Measurements from ENCODE around the gene EID2.

Gene EID2

GRCh38 chr19:39539165-39539517, 820 bp downstream of the EID2 start:
- Histone ChIP-seq H2BK120ac (ENCODE audit: low read depth, low read length) (no peak overlapping the region), H2BK5ac (ENCODE audit: low read length) (peak overlapping the region; percentile 94), H3K4ac (ENCODE audit: low read length) (no peak overlapping the region), H2BK12ac (ENCODE audit: low read length) (no peak overlapping the region), H2AFZ (ENCODE audit: low read length) (peak overlapping the region; percentile 93), H4K91ac (ENCODE audit: low read depth, low read length, poor library complexity) (no peak overlapping the region), H3K27ac (replicated peaks; ENCODE audit: low read length) (peak overlapping the region; percentile 92), H3K18ac (ENCODE audit: low read length) (peak overlapping the region; percentile 99), H3K9me3 (replicated peaks in 1 of 2; ENCODE audit: control insufficient read depth in 2 of 2, insufficient read depth in 1 of 2, low read depth in 1 of 2, low read length in 2 of 2) (peaks cover 0 to 2% of the 10 kb centered on the region in 2 donors), H3K79me1 (ENCODE audit: low read depth, low read length) (peaks cover 1% of the 10 kb centered on the region), H3K4me2 (ENCODE audit: insufficient read depth, low read length, poor library complexity, severe bottlenecking) (peak overlapping the region; percentile 84), H3K14ac (ENCODE audit: low read length) (no peak overlapping the region), H3K9ac (ENCODE audit: low read depth, low read length, poor library complexity) (peak overlapping the region; percentile 97), H2AK5ac (ENCODE audit: low read depth, low read length) (no peak overlapping the region), H3K23ac (ENCODE audit: low read depth, low read length, poor library complexity) (no peak overlapping the region), H2BK15ac (ENCODE audit: low read length) (peak overlapping the region; percentile 38), H3K27me3 (ENCODE audit: control insufficient read depth in 3 of 3, insufficient read depth in 3 of 3, low read depth in 1 of 3, low read length in 3 of 3) (no peaks in the 10 kb centered on the region), H3K4me3 (ENCODE audit: low read length in 2 of 2) (peak overlapping the region; percentile 73 to 100), H3K4me1 (ENCODE audit: control insufficient read depth in 2 of 2, insufficient read depth in 1 of 2, low read depth in 1 of 2, low read length in 2 of 2) (peaks cover 5 to 13% of the 10 kb centered on the region in 2 donors), H4K8ac (ENCODE audit: low read depth, low read length) (no peak overlapping the region), H3K36me3 (replicated peaks in 1 of 2; ENCODE audit: control insufficient read depth in 2 of 2, insufficient read depth in 2 of 2, low read length in 2 of 2) (no peaks in the 10 kb centered on the region)
- no peak for DNase-seq (ENCODE audit: low spot score)
- no CpG with 5 or more reads among the region's 10 CpGs for WGBS, 2 donors (ENCODE audit: extremely low coverage in 2 of 2, insufficient read length in 2 of 2, insufficient replicate concordance in 1 of 2)

- DNase-seq (ENCODE audit: low spot score), result no peak
- Histone ChIP-seq H3K4me3 (ENCODE audit: low read length in 2 of 2) (no peak overlapping the region), H4K91ac (ENCODE audit: low read depth, low read length, poor library complexity) (no peak overlapping the region), H3K9me3 (replicated peaks in 1 of 2; ENCODE audit: control insufficient read depth in 2 of 2, insufficient read depth in 1 of 2, low read depth in 1 of 2, low read length in 2 of 2) (peaks cover 0 to 4% of the 10 kb centered on the region in 2 donors), H2BK12ac (ENCODE audit: low read length) (no peak overlapping the region), H2BK120ac (ENCODE audit: low read depth, low read length) (no peak overlapping the region), H3K18ac (ENCODE audit: low read length) (no peak overlapping the region), H2BK15ac (ENCODE audit: low read length) (no peak overlapping the region), H2AFZ (ENCODE audit: low read length) (no peak overlapping the region), H2AK5ac (ENCODE audit: low read depth, low read length) (no peak overlapping the region), H3K27me3 (ENCODE audit: control insufficient read depth in 3 of 3, insufficient read depth in 3 of 3, low read depth in 1 of 3, low read length in 3 of 3) (no peaks in the 10 kb centered on the region), H4K8ac (ENCODE audit: low read depth, low read length) (no peak overlapping the region), H3K4me2 (ENCODE audit: insufficient read depth, low read length, poor library complexity, severe bottlenecking) (no peak overlapping the region), H3K36me3 (replicated peaks in 1 of 2; ENCODE audit: control insufficient read depth in 2 of 2, insufficient read depth in 2 of 2, low read length in 2 of 2) (peaks cover 0 to 15% of the 10 kb centered on the region in 2 donors), H3K23ac (ENCODE audit: low read depth, low read length, poor library complexity) (no peak overlapping the region), H3K79me1 (ENCODE audit: low read depth, low read length) (peaks cover 3% of the 10 kb centered on the region), H3K4ac (ENCODE audit: low read length) (no peak overlapping the region), H3K14ac (ENCODE audit: low read length) (no peak overlapping the region), H3K9ac (ENCODE audit: low read depth, low read length, poor library complexity) (no peak overlapping the region), H3K4me1 (ENCODE audit: control insufficient read depth in 2 of 2, insufficient read depth in 1 of 2, low read depth in 1 of 2, low read length in 2 of 2) (peaks cover 0 to 4% of the 10 kb centered on the region in 2 donors), H2BK5ac (ENCODE audit: low read length) (no peak overlapping the region), H3K27ac (replicated peaks; ENCODE audit: low read length) (no peak overlapping the region)
- no CpG with 5 or more reads among the region's 3 CpGs for WGBS, 2 donors (ENCODE audit: extremely low coverage in 2 of 2, insufficient read length in 2 of 2, insufficient replicate concordance in 1 of 2)
Observed at GRCh38 chr19:39533791-39534190, 6.2 kb downstream of the EID2 start.

GRCh38 chr19:39533003-39533512, 6.9 kb downstream of the EID2 start:
- Histone ChIP-seq H3K36me3 (replicated peaks in 1 of 2; ENCODE audit: control insufficient read depth in 2 of 2, insufficient read depth in 2 of 2, low read length in 2 of 2) (peaks cover 0 to 15% of the 10 kb centered on the region in 2 donors), H2BK120ac (ENCODE audit: low read depth, low read length) (no peak overlapping the region), H2BK12ac (ENCODE audit: low read length) (no peak overlapping the region), H2BK15ac (ENCODE audit: low read length) (no peak overlapping the region), H4K91ac (ENCODE audit: low read depth, low read length, poor library complexity) (no peak overlapping the region), H2BK5ac (ENCODE audit: low read length) (no peak overlapping the region), H3K4ac (ENCODE audit: low read length) (no peak overlapping the region), H3K4me1 (ENCODE audit: control insufficient read depth in 2 of 2, insufficient read depth in 1 of 2, low read depth in 1 of 2, low read length in 2 of 2) (no peaks in the 10 kb centered on the region), H3K9ac (ENCODE audit: low read depth, low read length, poor library complexity) (no peak overlapping the region), H3K79me1 (ENCODE audit: low read depth, low read length) (peaks cover 3% of the 10 kb centered on the region), H3K27me3 (ENCODE audit: control insufficient read depth in 3 of 3, insufficient read depth in 3 of 3, low read depth in 1 of 3, low read length in 3 of 3) (no peaks in the 10 kb centered on the region), H2AK5ac (ENCODE audit: low read depth, low read length) (no peak overlapping the region), H2AFZ (ENCODE audit: low read length) (peak overlapping the region; percentile 69), H3K9me3 (replicated peaks in 1 of 2; ENCODE audit: control insufficient read depth in 2 of 2, insufficient read depth in 1 of 2, low read depth in 1 of 2, low read length in 2 of 2) (peaks cover 0 to 4% of the 10 kb centered on the region in 2 donors), H3K23ac (ENCODE audit: low read depth, low read length, poor library complexity) (no peak overlapping the region), H3K18ac (ENCODE audit: low read length) (no peak overlapping the region), H3K4me2 (ENCODE audit: insufficient read depth, low read length, poor library complexity, severe bottlenecking) (no peak overlapping the region), H4K8ac (ENCODE audit: low read depth, low read length) (no peak overlapping the region), H3K4me3 (ENCODE audit: low read length in 2 of 2) (peak overlapping the region in 1 of 2 donors; percentile 16), H3K14ac (ENCODE audit: low read length) (no peak overlapping the region), H3K27ac (replicated peaks; ENCODE audit: low read length) (no peak overlapping the region)
- no peak for DNase-seq (ENCODE audit: low spot score)
- no CpG with 5 or more reads among the region's 12 CpGs for WGBS, 2 donors (ENCODE audit: extremely low coverage in 2 of 2, insufficient read length in 2 of 2, insufficient replicate concordance in 1 of 2)

- Histone ChIP-seq H3K36me3 (replicated peaks in 1 of 2; ENCODE audit: control insufficient read depth in 2 of 2, insufficient read depth in 2 of 2, low read length in 2 of 2) (peaks cover 0 to 19% of the 10 kb centered on the region in 2 donors), H3K27ac (replicated peaks; ENCODE audit: low read length) (no peak within 1 kb of the TSS), H2BK12ac (ENCODE audit: low read length) (no peak within 1 kb of the TSS), H2BK15ac (ENCODE audit: low read length) (no peak within 1 kb of the TSS), H3K9ac (ENCODE audit: low read depth, low read length, poor library complexity) (peak within 1 kb of the TSS; percentile 92), H3K14ac (ENCODE audit: low read length) (no peak within 1 kb of the TSS), H2AFZ (ENCODE audit: low read length) (peak within 1 kb of the TSS; percentile 90), H3K23ac (ENCODE audit: low read depth, low read length, poor library complexity) (no peak within 1 kb of the TSS), H3K4me3 (ENCODE audit: low read length in 2 of 2) (peak within 1 kb of the TSS; percentile 79 to 96), H4K91ac (ENCODE audit: low read depth, low read length, poor library complexity) (no peak within 1 kb of the TSS), H3K79me1 (ENCODE audit: low read depth, low read length) (peaks cover 3% of the 10 kb centered on the region), H2BK5ac (ENCODE audit: low read length) (no peak within 1 kb of the TSS), H2AK5ac (ENCODE audit: low read depth, low read length) (no peak within 1 kb of the TSS), H3K4me1 (ENCODE audit: control insufficient read depth in 2 of 2, insufficient read depth in 1 of 2, low read depth in 1 of 2, low read length in 2 of 2) (no peaks in the 10 kb centered on the region), H3K4me2 (ENCODE audit: insufficient read depth, low read length, poor library complexity, severe bottlenecking) (peak within 1 kb of the TSS; percentile 59), H3K18ac (ENCODE audit: low read length) (peak within 1 kb of the TSS; percentile 89), H3K27me3 (ENCODE audit: control insufficient read depth in 3 of 3, insufficient read depth in 3 of 3, low read depth in 1 of 3, low read length in 3 of 3) (no peaks in the 10 kb centered on the region), H3K9me3 (replicated peaks in 1 of 2; ENCODE audit: control insufficient read depth in 2 of 2, insufficient read depth in 1 of 2, low read depth in 1 of 2, low read length in 2 of 2) (peaks cover 0 to 4% of the 10 kb centered on the region in 2 donors), H4K8ac (ENCODE audit: low read depth, low read length) (no peak within 1 kb of the TSS), H3K4ac (ENCODE audit: low read length) (no peak within 1 kb of the TSS), H2BK120ac (ENCODE audit: low read depth, low read length) (no peak within 1 kb of the TSS)
- peak; percentile 98 for DNase-seq (ENCODE audit: low spot score)
- WGBS, 2 donors (ENCODE audit: extremely low coverage in 2 of 2, insufficient read length in 2 of 2, insufficient replicate concordance in 1 of 2), result no CpG with 5 or more reads among the region's 65 CpGs
Observed at GRCh38 chr19:39532233-39533002, 7.5 kb downstream of the EID2 start, which contains the start of gene EID2B. EID2B (minus strand) TSS chr19:39532852; CDS start chr19:39532802, 50 bp downstream.
